ENCODE results near the gene ZPBP2. TPM values are rescaled to one million over a fixed set of nuclear protein-coding genes. Genes with fewer than 3 reads are reported as not detected.
A peak's percentile ranks its signal among the peaks of the same experiment; 100 is the strongest.

ZPBP2 gene
- total and polyA plus RNA-seq, 2 of the 13 experiments (the other 11 are each of a cell fraction or from before 2014, with no cell fraction given) = not detected

GRCh38 chr17:39923836-39924690 is 56.1 kb downstream of the ZPBP2 start (continued):
- no peak for TF ChIP-seq ATF7 (IDR thresholded peaks at IDR 0.05)
- peak; percentile 91 for TF ChIP-seq ATF7 (CRISPR knock-in tag; IDR thresholded peaks at IDR 0.05)
- TF ChIP-seq ZFX (CRISPR knock-in tag; IDR thresholded peaks at IDR 0.05; ENCODE audit: low read depth) = peak; percentile 97
- peak; percentile 97 for TF ChIP-seq ZNF709 (CRISPR knock-in tag; IDR thresholded peaks at IDR 0.05)
- peak; percentile 80 for TF ChIP-seq MXD1 (CRISPR knock-in tag; IDR thresholded peaks at IDR 0.05)
- no peak; the same call in 1 of the 2 replicates for TF ChIP-seq RFX1 (IDR thresholded peaks at IDR 0.05)
- TF ChIP-seq GATA4 (IDR thresholded peaks at IDR 0.05; ENCODE audit: borderline replicate concordance, low read depth) = peak; percentile 84; the same call in 1 of the 2 replicates
- peak; percentile 97 for TF ChIP-seq ZNF136 (CRISPR knock-in tag; IDR thresholded peaks at IDR 0.05; ENCODE audit: low read depth)
- no peak for TF ChIP-seq ZNF83 (CRISPR knock-in tag; IDR thresholded peaks at IDR 0.05; ENCODE audit: borderline replicate concordance)
- peak; percentile 66 for TF ChIP-seq BORCS8-MEF2B (CRISPR knock-in tag; IDR thresholded peaks at IDR 0.05)
- TF ChIP-seq MBD4 (IDR thresholded peaks at IDR 0.05; ENCODE audit: borderline replicate concordance, low read length) = no peak
- TF ChIP-seq PAXIP1 (CRISPR knock-in tag; conservative IDR thresholded peaks at IDR 0.05) = peak; percentile 100
- peak; percentile 82; the same call in 1 of the 2 replicates for TF ChIP-seq ZNF33B (CRISPR knock-in tag; IDR thresholded peaks at IDR 0.05)
- peak; percentile 86; the same call in 1 of the 2 replicates for TF ChIP-seq SNAPC4 (CRISPR knock-in tag; IDR thresholded peaks at IDR 0.05)
- TF ChIP-seq IKZF1 (IDR thresholded peaks at IDR 0.05) = no peak
- 0 out of 2 replicates have a peak, but pooled peaks have one; percentile 66 for TF ChIP-seq KLF9 (CRISPR knock-in tag; IDR thresholded peaks at IDR 0.05; ENCODE audit: low read depth)
- TF ChIP-seq ZEB1 (IDR thresholded peaks at IDR 0.05; ENCODE audit: insufficient replicate concordance, low read depth) = peak; percentile 24
- no peak for TF ChIP-seq ZFYVE20 (CRISPR knock-in tag; IDR thresholded peaks at IDR 0.05; ENCODE audit: borderline replicate concordance, low read depth)
- TF ChIP-seq MEF2D (CRISPR knock-in tag; IDR thresholded peaks at IDR 0.05) = peak; percentile 96; the same call in 1 of the 2 replicates
- peak; percentile 93; the same call in 1 of the 2 replicates for TF ChIP-seq TP53 (CRISPR knock-in tag; conservative IDR thresholded peaks at IDR 0.05)
